NCI-H187 (cell line): ENCODE data around the gene ADGRB3.
"Not testable (repeated sequence)": the region's sequence is repeated elsewhere in the genome, so short reads cannot be mapped to it uniquely, and the experiment has no call there.

Source experiments
- DNase-seq, 2 experiments: peaks; one replicate each; lab custom pipeline; 2025; lab: John Stamatoyannopoulos, UW

ADGRB3 gene

GRCh38 chr6:69038841-69039240 is 403.8 kb downstream of the ADGRB3 start:
- no peak for DNase-seq

GRCh38 chr6:69042297-69042696 is 407.2 kb downstream of the ADGRB3 start:
- no peak for DNase-seq

GRCh38 chr6:69044534-69044933 is 409.5 kb downstream of the ADGRB3 start:
- DNase-seq: no peak

GRCh38 chr6:69059413-69059812 is 424.3 kb downstream of the ADGRB3 start:
- no peak for DNase-seq

GRCh38 chr6:69061066-69061465 is 426.0 kb downstream of the ADGRB3 start:
- no peak for DNase-seq

GRCh38 chr6:69063401-69063800 is 428.3 kb downstream of the ADGRB3 start:
- DNase-seq: no peak

- no peak for DNase-seq
Observed at GRCh38 chr6:69064226-69064625, 429.1 kb downstream of the ADGRB3 start.

- no peak for DNase-seq
Observed at GRCh38 chr6:69069881-69070280, 434.8 kb downstream of the ADGRB3 start.

GRCh38 chr6:69072796-69073195 is 437.7 kb downstream of the ADGRB3 start:
- no peak for DNase-seq

GRCh38 chr6:69084746-69085335 is 449.8 kb downstream of the ADGRB3 start:
- DNase-seq: no peak

GRCh38 chr6:69086689-69087088 is 451.6 kb downstream of the ADGRB3 start:
- no peak for DNase-seq

- no peak for DNase-seq
Observed at GRCh38 chr6:69089539-69089938, 454.5 kb downstream of the ADGRB3 start.

GRCh38 chr6:69090132-69090531 is 455.1 kb downstream of the ADGRB3 start:
- no peak for DNase-seq

GRCh38 chr6:69096681-69097080 is 461.6 kb downstream of the ADGRB3 start:
- no peak for DNase-seq

GRCh38 chr6:69097948-69098347 is 462.9 kb downstream of the ADGRB3 start:
- DNase-seq: no peak

- DNase-seq: no peak
Observed at GRCh38 chr6:69098910-69099309, 463.8 kb downstream of the ADGRB3 start.

GRCh38 chr6:69100772-69101171 is 465.7 kb downstream of the ADGRB3 start:
- no peak for DNase-seq

- no peak for DNase-seq
Observed at GRCh38 chr6:69102416-69102815, 467.3 kb downstream of the ADGRB3 start.

GRCh38 chr6:69105288-69105687 is 470.2 kb downstream of the ADGRB3 start:
- DNase-seq: no peak

- DNase-seq: no peak
Observed at GRCh38 chr6:69106511-69106910, 471.4 kb downstream of the ADGRB3 start.

GRCh38 chr6:69111301-69111700 is 476.2 kb downstream of the ADGRB3 start:
- DNase-seq: no peak

GRCh38 chr6:69116658-69117057 is 481.6 kb downstream of the ADGRB3 start:
- no peak for DNase-seq

- DNase-seq: not testable (repeated sequence)
Observed at GRCh38 chr6:69121461-69122406, 486.7 kb downstream of the ADGRB3 start.
